OCI-M2 (cell line): ENCODE data around the gene FKBP6.
"Not testable (repeated sequence)": the region's sequence is repeated elsewhere in the genome, so short reads cannot be mapped to it uniquely, and the experiment has no call there.

Experiments
- DNase-seq: peaks from one replicate; lab custom pipeline; 2025; ENCODE audit not compliant: unreplicated experiment; lab: John Stamatoyannopoulos, UW

Gene FKBP6

DNA sequence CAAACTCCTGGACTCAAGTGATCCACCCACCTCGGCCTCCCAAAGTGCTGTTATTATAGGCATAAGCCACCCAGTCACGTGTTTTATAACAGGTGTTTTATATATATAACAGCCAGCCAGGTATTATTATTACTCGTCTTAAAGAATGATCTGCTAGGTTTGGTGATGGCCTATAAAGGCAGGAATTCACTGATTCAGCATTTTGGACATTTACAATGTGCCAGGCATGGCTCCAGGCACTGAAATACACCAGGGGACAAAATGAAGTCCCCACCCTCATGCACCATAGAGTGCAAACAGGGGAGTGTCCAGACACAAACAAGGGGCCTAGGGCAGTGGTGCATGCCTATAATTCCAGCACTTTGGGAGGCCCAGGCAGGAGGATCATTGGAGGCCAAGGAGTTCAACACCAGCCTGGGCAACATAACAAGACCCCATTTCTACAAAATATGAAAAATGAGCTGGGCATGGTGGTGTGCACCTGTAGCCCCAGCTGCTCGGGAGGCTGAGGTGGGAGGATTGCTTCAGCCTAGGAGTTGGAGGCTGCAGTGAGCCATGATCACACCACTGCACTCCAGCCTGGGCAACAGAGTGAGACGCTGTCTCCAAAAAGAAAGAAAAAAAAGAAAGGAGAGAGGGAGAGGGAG, 4.4 kb upstream of the FKBP6 start:
- DNase-seq: not testable (repeated sequence)

GRCh38 chr7:73324081-73324845, 3.7 kb upstream of the FKBP6 start:
- not testable (repeated sequence) for DNase-seq

- DNase-seq: not testable (repeated sequence)
Measured at GRCh38 chr7:73325424-73325823, 2.5 kb upstream of the FKBP6 start.

- DNase-seq: not testable (repeated sequence)
Measured at GRCh38 chr7:73327449-73327848, 512 bp upstream of the FKBP6 start.

DNA sequence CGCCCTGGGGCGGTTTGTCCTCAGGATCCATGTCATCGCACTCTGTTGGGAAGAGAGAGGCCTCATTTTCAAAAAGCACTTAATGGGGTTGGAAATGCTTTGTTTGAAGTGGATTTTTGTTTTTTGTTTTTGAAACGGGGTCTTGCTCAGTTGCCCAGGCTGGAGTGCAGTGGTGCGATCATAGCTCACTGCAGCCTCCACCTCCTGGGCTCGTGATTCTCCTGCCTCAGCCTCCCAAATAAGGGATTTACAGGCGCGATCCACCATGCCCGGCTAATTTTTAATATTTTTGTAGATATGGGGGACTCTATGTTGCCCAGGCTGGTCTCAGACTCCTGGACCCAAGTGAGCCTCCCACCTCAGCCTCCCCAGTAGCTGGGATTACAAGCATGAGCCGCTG, 735 bp downstream of the FKBP6 start:
- no peak for DNase-seq

DNA sequence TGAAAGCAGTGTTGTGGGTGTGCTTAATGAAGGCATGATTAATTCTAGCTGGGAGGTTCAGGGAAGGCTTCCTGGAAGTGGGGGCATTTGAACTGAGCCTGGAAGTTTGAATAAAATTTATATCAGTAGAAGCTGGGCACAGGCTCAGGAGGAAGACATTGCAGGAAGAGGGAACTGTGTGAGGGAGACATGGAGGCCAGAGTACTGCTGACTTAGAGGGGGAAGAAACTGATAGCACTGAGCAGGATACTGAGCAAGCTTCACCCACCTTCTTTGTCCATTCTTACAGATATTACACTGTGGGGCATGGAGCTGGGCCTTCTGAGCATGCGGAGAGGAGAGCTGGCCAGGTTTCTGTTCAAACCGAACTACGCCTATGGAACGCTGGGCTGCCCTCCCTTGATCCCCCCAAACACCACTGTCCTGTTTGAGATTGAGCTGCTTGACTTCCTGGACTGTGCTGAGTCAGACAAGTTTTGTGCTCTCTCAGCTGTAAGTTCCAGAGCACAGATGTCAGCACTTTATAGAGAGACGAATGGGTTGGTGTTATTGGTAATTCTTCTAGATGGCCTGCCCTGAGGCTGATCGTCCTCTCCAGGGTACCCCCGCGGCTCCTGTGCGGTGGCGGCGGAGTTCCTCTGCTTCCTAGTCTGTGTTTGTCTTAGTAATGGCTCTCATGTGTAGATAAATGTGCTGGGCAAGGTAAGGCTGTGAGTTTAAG, 2.1 kb downstream of the FKBP6 start:
- no peak for DNase-seq

GRCh38 chr7:73330772-73331171, 2.8 kb downstream of the FKBP6 start:
- DNase-seq: no peak

GRCh38 chr7:73332447-73332846, 4.5 kb downstream of the FKBP6 start:
- no peak for DNase-seq

DNA sequence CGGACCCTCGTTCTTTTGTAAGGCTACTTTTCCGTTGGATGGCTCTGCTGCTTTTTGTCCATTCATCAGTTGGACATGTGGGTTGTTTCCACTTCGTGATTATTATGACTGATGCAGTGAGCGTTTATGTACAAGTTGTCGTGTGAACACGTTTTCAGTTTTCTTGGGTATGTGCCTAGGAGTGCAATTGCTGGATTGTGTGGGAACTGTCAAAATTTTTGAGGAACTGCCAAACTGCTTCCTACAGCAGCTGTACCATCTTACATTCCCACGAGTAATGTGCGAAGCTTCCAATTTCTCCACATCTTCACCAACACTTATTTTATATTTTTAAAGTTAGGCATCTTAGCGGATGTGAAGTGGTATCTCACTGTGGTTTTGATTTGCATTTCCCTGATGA, 10.4 kb downstream of the FKBP6 start:
- DNase-seq: no peak

- DNase-seq: no peak
Measured at GRCh38 chr7:73340514-73340913, 12.6 kb downstream of the FKBP6 start.

GRCh38 chr7:73341877-73342276, 13.9 kb downstream of the FKBP6 start:
- no peak for DNase-seq

GRCh38 chr7:73342645-73343044, 14.7 kb downstream of the FKBP6 start:
- DNase-seq: no peak

DNA sequence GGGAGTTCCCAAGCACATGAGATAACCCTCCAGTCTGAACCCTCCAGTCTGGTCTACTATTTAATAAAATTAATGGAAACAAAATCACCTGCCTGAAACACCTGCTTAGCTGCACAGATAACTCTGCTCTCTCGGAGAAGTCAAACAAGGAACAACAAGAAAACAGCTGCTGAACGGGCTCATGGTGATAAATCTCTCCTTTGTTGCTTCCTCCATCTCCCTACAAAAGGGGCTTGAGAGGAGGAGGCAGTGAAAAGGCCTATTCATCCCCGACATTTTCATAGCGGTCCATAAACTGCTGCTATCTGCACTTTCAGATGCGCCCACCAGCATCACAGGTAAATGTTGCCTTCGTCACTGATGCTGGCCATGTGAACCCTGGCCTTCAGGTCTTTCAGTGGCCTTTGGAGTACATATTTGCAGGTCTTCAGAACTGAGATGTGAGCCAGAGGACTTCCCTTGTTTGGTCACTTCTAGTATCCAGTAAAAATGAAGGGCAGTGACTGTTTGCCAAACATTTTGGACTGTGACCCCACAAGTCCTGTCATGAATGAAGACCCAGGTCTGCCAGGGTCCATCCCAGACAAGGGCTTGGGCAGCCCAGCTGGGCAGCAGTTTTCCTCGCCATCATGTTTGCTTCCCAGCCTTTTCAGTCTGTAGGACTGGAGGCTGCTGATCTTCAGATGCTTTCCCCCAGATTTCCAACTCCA, 15.9 kb downstream of the FKBP6 start:
- DNase-seq: no peak

- no peak for DNase-seq
Measured at GRCh38 chr7:73345538-73345937, 17.6 kb downstream of the FKBP6 start.

- no peak for DNase-seq
Measured at GRCh38 chr7:73345951-73346350, 18.0 kb downstream of the FKBP6 start.

DNA sequence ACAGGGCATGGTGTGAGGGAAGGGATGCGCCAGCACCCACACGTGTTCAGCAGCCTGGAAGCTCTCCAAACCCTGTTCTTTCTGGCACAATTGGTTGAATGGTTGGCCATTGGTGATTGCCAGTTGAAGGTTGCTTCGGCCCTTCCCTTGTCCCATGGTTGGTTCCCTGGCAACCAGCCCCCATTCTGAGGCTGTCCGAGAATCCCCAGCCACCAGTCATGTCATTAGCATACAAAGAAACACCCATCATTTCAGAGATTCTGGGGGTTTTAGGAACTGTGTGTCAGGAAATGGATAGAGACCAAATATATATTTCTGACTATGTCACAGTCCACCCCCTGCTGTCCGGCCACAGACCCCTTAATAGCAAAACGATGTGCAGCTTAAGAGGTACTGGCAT, 21.8 kb downstream of the FKBP6 start:
- no peak for DNase-seq

DNA sequence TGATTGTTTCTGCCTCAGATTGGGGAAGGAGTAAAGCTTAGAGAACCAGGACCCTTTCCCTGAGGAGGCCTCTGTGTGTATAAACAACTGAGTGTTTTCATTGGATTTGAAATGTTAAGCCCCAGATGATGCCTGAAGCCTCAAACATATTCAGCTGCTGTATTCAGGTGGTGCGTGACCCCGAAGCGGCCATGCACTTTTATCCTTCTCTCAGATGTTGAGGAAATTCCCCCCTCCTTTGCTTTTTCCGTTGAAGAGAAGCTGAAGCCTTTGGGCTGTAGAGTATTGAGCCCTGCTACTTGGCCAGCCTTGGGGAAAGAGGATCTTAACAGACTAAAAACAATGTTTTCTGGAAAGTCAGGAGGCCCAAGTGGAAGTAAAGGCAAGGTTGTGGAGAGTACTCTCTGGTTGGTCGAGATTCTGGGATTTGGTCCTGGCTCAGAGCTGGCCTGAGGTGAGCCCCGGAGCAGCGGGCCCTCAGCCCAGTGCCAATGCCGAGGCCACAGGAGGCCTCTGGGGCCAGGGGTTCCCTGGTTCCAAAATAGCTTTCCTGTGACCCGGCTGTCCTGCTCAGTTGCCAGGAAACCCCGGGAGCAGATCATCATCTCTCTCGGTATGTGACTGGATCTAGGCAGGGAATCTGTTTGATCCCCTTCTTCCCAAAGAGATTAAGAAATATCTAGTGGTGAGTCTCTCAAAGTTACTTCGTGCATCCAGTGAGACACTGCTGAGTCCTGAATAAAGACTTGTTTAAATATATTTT, 22.5 kb downstream of the FKBP6 start:
- DNase-seq: no peak

DNA sequence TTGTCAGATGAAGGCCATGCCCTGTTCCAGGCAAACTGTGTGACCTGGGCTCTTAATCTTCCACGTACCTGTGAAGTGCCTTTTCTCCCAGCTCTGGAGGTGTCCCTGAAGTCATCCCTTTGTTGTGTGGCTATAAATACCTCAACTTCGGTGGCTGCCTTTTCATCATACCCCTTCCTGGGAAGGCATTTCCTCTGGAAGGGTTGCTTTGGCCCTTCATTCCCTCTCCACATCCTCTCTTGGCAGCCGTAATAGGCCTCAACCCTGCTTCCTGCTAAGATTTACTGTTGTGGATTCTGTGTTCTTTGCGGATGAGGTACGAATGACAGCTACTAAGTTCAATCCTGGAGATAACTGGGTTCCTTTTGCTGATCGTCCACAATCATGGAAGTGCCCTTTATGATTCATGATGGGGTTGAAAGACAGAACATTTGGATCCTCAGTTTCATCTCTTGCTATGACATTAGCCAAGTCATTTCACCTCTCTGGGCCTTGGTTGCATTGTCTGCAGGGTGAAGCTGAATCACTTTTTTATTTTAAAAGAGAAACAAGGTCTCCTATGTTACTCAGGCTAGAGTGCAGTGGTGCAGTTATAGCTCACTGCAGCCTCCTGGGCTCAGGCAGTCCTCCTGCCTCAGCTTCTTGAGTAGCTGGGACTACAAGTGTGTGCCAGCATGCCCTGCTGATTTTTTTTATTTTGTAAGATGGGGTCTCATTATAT, 23.6 kb downstream of the FKBP6 start:
- DNase-seq: no peak

DNA sequence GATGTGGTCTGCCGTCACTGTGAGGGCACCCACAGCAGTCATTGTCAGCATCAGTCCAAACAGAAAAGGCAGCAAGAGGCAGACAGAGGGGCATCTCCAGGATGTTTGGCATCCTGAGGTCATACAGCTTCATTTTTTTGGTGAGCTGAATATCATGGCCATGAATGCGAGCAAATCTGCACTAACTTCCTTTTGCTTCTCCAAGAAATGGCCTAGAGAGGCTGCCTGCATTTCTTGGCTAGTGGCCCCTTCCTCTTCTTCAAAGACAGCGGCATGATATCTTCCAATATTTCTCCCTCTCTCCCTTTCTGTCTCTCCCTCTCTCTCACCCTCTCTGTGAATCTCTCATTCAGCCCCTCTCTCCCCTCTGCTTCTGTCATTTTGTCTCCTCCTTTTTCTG, 24.8 kb downstream of the FKBP6 start:
- no peak for DNase-seq

DNA sequence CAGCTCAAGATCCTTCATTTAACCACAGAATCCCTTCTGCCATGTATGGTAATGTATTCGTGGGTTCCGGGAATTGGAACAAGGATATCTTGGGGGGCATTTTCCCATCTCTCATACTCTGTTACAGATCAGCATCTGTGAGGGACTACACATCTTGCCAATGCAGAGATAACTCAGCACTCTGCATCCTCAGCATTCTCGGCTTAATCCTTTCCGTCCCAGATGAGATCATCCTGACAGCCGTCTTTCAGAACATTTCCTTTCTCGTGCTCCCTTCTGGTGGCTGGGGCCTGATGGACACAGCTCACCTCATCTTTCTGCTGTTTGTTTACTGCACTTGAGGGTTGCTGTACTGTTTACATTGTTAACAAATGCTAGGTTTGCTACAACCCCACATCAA, 25.3 kb downstream of the FKBP6 start:
- DNase-seq: no peak
